GM23338 (cell line): ENCODE measurements around the gene KCNAB2. TPM values are rescaled to one million over a fixed set of nuclear protein-coding genes. Genes with fewer than 3 reads are reported as not detected.

ENCODE experiments used
- ATAC-seq: fragments of 200-7000 bp; cut with Tn5 transposase; 3 replicates; pipeline ENCODE4 v1.9.1; 2020
- DNase-seq: peaks from one replicate; pipeline ENCODE4 v3.0.0-alpha.2; 2015; ENCODE audit warnings: low spot score
- H2AFZ ChIP-seq: fragments of 200-600 bp; sonication (generic); 2 replicates; pipeline ENCODE4 v1.8.0; 2016; ENCODE audit warnings: antibody characterized with exemption, mild to moderate bottlenecking, moderate library complexity
- H3F3A ChIP-seq: fragments of 200-600 bp; sonication (generic); replicated peaks from 2 replicates; pipeline ENCODE4 v1.8.0; 2017; ENCODE audit warnings: antibody characterized with exemption, mixed run types, low read depth
- H3K27ac ChIP-seq: fragments of 200-600 bp; sonication (generic); 2 replicates; pipeline ENCODE4 v1.6.1; 2016; ENCODE audit warnings: low read depth
- H3K27me3 ChIP-seq: fragments of 200-600 bp; sonication (generic); 2 replicates; pipeline ENCODE4 v1.8.0; 2016; ENCODE audit warnings: mild to moderate bottlenecking, mixed run types, moderate library complexity; ENCODE audit not compliant: insufficient read depth
- H3K36me3 ChIP-seq: fragments of 200-600 bp; sonication (generic); 2 replicates; pipeline ENCODE4 v1.8.0; 2016; ENCODE audit warnings: mild to moderate bottlenecking; ENCODE audit not compliant: insufficient read depth
- H3K4me1 ChIP-seq: fragments of 200-600 bp; sonication (generic); 2 replicates; pipeline ENCODE4 v1.8.0; 2016; ENCODE audit warnings: mild to moderate bottlenecking, moderate library complexity; ENCODE audit not compliant: insufficient read depth
- H3K4me2 ChIP-seq: fragments of 200-600 bp; sonication (generic); 2 replicates; pipeline ENCODE4 v1.7.1; 2017; ENCODE audit warnings: mixed run types
- H3K4me3 ChIP-seq: fragments of 200-600 bp; sonication (generic); 2 replicates; pipeline ENCODE4 v1.6.1; 2016; ENCODE audit warnings: mixed run types
- H3K79me2 ChIP-seq: fragments of 200-600 bp; sonication (generic); replicated peaks from 2 replicates; pipeline ENCODE4 v1.8.0; 2017; ENCODE audit warnings: mild to moderate bottlenecking; ENCODE audit not compliant: insufficient read depth
- H3K9me2 ChIP-seq: fragments of 200-600 bp; sonication (generic); 2 replicates; pipeline ENCODE4 v1.8.0; 2017; ENCODE audit not compliant: insufficient read depth
- H4K20me1 ChIP-seq: fragments of 200-600 bp; sonication (generic); replicated peaks from 2 replicates; pipeline ENCODE4 v1.8.0; 2017; ENCODE audit warnings: mild to moderate bottlenecking; ENCODE audit not compliant: insufficient read depth
- H3K27ac Mint-ChIP-seq: 2 replicates; pipeline ENCODE4 v1.8.0; 2020; ENCODE audit warnings: inconsistent platforms, mild to moderate bottlenecking, moderate library complexity, mixed read lengths
- H3K27me3 Mint-ChIP-seq: 3 replicates; pipeline ENCODE4 v1.8.0; 2022; ENCODE audit warnings: low read depth, mild to moderate bottlenecking, moderate library complexity, mixed read lengths, inconsistent platforms; ENCODE audit not compliant: insufficient read depth, poor library complexity
- H3K36me3 Mint-ChIP-seq: 3 replicates; pipeline ENCODE4 v1.8.0; 2021; ENCODE audit warnings: low read depth, mild to moderate bottlenecking, inconsistent platforms, moderate library complexity, mixed read lengths
- H3K4me1 Mint-ChIP-seq: 3 replicates; pipeline ENCODE4 v1.8.0; 2020; ENCODE audit warnings: mild to moderate bottlenecking, inconsistent platforms, mixed read lengths
- H3K4me3 Mint-ChIP-seq: 3 replicates; pipeline ENCODE4 v1.8.0; 2021; ENCODE audit warnings: moderate library complexity, mild to moderate bottlenecking, inconsistent platforms, mixed read lengths
- H3K9me3 Mint-ChIP-seq: 3 replicates; pipeline ENCODE4 v1.8.0; 2020; ENCODE audit warnings: moderate library complexity, mild to moderate bottlenecking, inconsistent platforms, mixed read lengths
- CREB1 ChIP-seq: fragments of 250-450 bp; sonication (Bioruptor Pico); IDR thresholded peaks from 2 replicates; pipeline ENCODE4 v1.5.0; 2020; ENCODE audit warnings: low read depth, mild to moderate bottlenecking, moderate library complexity
- EZH2 ChIP-seq: fragments of 200-600 bp; sonication (generic); IDR thresholded peaks from one replicate; pipeline ENCODE4 v1.8.0; 2017; ENCODE audit warnings: antibody characterized with exemption, mild to moderate bottlenecking, low read depth; ENCODE audit not compliant: unreplicated experiment
- EZH2phosphoT487 ChIP-seq: fragments of 200-600 bp; sonication (generic); IDR thresholded peaks from one replicate; pipeline ENCODE4 v1.8.1; 2018; ENCODE audit warnings: antibody characterized with exemption; ENCODE audit not compliant: unreplicated experiment
- polyA plus RNA-seq: library from polyadenylated mRNA; unstranded; fragments of >200 nt; fragmentation: Nextera tagmentation; extraction: Ambion mirVana; gene quantifications from 2 replicates; pipeline ENCODE4 v1.2.1, GENCODE V29; 2016
- total RNA-seq: library from RNA; depleted of rRNA; stranded (reverse); fragments of >200 nt; shearing (Covaris generic); gene quantifications from 2 replicates; pipeline ENCODE4 v1.2.3, GENCODE V29; 2014
- TF ChIP-seq, protein P1 (sequence below): IDR thresholded peaks from one replicate; pipeline ENCODE4 v1.6.1; 2018; ENCODE audit warnings: antibody characterized with exemption; ENCODE audit not compliant: unreplicated experiment
- TF ChIP-seq, protein P2 (sequence below): IDR thresholded peaks from 2 replicates; pipeline ENCODE4 v1.6.1; 2016; ENCODE audit warnings: antibody characterized with exemption
- TF ChIP-seq, protein P3 (sequence below), 2 experiments: fragments of 200-600 bp in 1 of 2; sonication (generic) in 1 of 2; conservative IDR thresholded peaks; 2 replicates each; pipeline versions ENCODE4 v1.5.1 to v1.6.1; 2016 to 2017; ENCODE audit warnings: antibody characterized with exemption in 2 of 2, low read depth in 2 of 2, mild to moderate bottlenecking in 2 of 2, moderate library complexity in 1 of 2
- TF ChIP-seq, protein P4 (sequence below): fragments of 250-450 bp; sonication (Bioruptor Pico); IDR thresholded peaks from 2 replicates; pipeline ENCODE4 v1.5.0; 2020; ENCODE audit warnings: mild to moderate bottlenecking, moderate library complexity

The KCNAB2 gene
- total and polyA plus RNA-seq, 2 experiments from 2014 or later: 3.0 to 3.7 TPM

DNA sequence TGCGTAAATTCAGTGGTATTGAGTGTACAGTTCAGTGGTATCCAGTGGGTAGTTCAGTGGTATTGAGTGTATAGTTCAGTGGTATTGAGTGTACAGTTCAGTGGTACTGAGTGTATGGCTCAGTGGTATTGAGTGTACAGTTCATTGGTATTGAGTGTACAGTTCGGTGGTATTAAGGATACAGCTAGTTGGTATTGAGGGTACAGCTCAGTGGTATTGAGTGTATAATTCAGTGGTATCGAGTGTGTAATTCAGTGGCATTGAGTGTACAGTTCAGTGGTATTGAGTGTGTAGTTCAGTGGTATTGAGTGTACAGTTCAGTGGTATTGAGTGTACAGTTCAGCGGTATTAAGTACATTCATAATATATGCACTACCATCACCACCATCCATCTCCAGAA is 23.5 kb upstream of the KCNAB2 start:
- Mint-ChIP-seq H3K27ac (no peak overlapping the region), H3K9me3 (no peaks in the 10 kb centered on the region), H3K4me3 (no peak overlapping the region), H3K4me1 (peaks cover 8% of the 10 kb centered on the region), H3K27me3 (peaks cover 8% of the 10 kb centered on the region), H3K36me3 (no peaks in the 10 kb centered on the region)
- no peaks in the 10 kb centered on the region for H3F3A ChIP-seq
- ATAC-seq: no peak
- no peak overlapping the region for H3K27ac ChIP-seq
- no peak overlapping the region for H3K4me3 ChIP-seq
- H3K4me1 ChIP-seq: no peaks in the 10 kb centered on the region; the same call in 1 of the 2 replicates
- H3K9me2 ChIP-seq: no peaks in the 10 kb centered on the region
- DNase-seq: no peak
- H2AFZ ChIP-seq: no peak overlapping the region
- no peaks in the 10 kb centered on the region for H3K27me3 ChIP-seq
- no peak overlapping the region for H3K4me2 ChIP-seq
- no peaks in the 10 kb centered on the region for H3K36me3 ChIP-seq
- no peaks in the 10 kb centered on the region for H4K20me1 ChIP-seq
- no peak for TF ChIP-seq CREB1
- no peak for TF ChIP-seq EZH2phosphoT487
- TF ChIP-seq, protein P1, sequence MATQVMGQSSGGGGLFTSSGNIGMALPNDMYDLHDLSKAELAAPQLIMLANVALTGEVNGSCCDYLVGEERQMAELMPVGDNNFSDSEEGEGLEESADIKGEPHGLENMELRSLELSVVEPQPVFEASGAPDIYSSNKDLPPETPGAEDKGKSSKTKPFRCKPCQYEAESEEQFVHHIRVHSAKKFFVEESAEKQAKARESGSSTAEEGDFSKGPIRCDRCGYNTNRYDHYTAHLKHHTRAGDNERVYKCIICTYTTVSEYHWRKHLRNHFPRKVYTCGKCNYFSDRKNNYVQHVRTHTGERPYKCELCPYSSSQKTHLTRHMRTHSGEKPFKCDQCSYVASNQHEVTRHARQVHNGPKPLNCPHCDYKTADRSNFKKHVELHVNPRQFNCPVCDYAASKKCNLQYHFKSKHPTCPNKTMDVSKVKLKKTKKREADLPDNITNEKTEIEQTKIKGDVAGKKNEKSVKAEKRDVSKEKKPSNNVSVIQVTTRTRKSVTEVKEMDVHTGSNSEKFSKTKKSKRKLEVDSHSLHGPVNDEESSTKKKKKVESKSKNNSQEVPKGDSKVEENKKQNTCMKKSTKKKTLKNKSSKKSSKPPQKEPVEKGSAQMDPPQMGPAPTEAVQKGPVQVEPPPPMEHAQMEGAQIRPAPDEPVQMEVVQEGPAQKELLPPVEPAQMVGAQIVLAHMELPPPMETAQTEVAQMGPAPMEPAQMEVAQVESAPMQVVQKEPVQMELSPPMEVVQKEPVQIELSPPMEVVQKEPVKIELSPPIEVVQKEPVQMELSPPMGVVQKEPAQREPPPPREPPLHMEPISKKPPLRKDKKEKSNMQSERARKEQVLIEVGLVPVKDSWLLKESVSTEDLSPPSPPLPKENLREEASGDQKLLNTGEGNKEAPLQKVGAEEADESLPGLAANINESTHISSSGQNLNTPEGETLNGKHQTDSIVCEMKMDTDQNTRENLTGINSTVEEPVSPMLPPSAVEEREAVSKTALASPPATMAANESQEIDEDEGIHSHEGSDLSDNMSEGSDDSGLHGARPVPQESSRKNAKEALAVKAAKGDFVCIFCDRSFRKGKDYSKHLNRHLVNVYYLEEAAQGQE: no peak
- no peak for TF ChIP-seq EZH2
- TF ChIP-seq, protein P2, sequence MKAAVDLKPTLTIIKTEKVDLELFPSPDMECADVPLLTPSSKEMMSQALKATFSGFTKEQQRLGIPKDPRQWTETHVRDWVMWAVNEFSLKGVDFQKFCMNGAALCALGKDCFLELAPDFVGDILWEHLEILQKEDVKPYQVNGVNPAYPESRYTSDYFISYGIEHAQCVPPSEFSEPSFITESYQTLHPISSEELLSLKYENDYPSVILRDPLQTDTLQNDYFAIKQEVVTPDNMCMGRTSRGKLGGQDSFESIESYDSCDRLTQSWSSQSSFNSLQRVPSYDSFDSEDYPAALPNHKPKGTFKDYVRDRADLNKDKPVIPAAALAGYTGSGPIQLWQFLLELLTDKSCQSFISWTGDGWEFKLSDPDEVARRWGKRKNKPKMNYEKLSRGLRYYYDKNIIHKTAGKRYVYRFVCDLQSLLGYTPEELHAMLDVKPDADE: no peak
- TF ChIP-seq, protein P3, sequence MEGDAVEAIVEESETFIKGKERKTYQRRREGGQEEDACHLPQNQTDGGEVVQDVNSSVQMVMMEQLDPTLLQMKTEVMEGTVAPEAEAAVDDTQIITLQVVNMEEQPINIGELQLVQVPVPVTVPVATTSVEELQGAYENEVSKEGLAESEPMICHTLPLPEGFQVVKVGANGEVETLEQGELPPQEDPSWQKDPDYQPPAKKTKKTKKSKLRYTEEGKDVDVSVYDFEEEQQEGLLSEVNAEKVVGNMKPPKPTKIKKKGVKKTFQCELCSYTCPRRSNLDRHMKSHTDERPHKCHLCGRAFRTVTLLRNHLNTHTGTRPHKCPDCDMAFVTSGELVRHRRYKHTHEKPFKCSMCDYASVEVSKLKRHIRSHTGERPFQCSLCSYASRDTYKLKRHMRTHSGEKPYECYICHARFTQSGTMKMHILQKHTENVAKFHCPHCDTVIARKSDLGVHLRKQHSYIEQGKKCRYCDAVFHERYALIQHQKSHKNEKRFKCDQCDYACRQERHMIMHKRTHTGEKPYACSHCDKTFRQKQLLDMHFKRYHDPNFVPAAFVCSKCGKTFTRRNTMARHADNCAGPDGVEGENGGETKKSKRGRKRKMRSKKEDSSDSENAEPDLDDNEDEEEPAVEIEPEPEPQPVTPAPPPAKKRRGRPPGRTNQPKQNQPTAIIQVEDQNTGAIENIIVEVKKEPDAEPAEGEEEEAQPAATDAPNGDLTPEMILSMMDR (conservative IDR thresholded peaks at IDR 0.05; ENCODE audit: low read depth in 2 of 2): no peak
- TF ChIP-seq, protein P4, sequence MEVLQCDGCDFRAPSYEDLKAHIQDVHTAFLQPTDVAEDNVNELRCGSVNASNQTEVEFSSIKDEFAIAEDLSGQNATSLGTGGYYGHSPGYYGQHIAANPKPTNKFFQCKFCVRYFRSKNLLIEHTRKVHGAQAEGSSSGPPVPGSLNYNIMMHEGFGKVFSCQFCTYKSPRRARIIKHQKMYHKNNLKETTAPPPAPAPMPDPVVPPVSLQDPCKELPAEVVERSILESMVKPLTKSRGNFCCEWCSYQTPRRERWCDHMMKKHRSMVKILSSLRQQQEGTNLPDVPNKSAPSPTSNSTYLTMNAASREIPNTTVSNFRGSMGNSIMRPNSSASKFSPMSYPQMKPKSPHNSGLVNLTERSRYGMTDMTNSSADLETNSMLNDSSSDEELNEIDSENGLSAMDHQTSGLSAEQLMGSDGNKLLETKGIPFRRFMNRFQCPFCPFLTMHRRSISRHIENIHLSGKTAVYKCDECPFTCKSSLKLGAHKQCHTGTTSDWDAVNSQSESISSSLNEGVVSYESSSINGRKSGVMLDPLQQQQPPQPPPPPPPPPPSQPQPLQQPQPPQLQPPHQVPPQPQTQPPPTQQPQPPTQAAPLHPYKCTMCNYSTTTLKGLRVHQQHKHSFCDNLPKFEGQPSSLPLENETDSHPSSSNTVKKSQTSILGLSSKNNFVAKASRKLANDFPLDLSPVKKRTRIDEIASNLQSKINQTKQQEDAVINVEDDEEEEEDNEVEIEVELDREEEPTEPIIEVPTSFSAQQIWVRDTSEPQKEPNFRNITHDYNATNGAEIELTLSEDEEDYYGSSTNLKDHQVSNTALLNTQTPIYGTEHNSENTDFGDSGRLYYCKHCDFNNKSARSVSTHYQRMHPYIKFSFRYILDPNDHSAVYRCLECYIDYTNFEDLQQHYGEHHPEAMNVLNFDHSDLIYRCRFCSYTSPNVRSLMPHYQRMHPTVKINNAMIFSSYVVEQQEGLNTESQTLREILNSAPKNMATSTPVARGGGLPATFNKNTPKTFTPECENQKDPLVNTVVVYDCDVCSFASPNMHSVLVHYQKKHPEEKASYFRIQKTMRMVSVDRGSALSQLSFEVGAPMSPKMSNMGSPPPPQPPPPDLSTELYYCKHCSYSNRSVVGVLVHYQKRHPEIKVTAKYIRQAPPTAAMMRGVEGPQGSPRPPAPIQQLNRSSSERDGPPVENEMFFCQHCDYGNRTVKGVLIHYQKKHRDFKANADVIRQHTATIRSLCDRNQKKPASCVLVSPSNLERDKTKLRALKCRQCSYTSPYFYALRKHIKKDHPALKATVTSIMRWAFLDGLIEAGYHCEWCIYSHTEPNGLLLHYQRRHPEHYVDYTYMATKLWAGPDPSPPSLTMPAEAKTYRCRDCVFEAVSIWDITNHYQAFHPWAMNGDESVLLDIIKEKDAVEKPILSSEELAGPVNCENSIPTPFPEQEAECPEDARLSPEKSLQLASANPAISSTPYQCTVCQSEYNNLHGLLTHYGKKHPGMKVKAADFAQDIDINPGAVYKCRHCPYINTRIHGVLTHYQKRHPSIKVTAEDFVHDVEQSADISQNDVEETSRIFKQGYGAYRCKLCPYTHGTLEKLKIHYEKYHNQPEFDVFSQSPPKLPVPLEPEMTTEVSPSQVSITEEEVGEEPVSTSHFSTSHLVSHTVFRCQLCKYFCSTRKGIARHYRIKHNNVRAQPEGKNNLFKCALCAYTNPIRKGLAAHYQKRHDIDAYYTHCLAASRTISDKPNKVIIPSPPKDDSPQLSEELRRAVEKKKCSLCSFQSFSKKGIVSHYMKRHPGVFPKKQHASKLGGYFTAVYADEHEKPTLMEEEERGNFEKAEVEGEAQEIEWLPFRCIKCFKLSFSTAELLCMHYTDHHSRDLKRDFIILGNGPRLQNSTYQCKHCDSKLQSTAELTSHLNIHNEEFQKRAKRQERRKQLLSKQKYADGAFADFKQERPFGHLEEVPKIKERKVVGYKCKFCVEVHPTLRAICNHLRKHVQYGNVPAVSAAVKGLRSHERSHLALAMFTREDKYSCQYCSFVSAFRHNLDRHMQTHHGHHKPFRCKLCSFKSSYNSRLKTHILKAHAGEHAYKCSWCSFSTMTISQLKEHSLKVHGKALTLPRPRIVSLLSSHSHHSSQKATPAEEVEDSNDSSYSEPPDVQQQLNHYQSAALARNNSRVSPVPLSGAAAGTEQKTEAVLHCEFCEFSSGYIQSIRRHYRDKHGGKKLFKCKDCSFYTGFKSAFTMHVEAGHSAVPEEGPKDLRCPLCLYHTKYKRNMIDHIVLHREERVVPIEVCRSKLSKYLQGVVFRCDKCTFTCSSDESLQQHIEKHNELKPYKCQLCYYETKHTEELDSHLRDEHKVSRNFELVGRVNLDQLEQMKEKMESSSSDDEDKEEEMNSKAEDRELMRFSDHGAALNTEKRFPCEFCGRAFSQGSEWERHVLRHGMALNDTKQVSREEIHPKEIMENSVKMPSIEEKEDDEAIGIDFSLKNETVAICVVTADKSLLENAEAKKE (CRISPR knock-in tag): no peak
- no peaks in the 10 kb centered on the region for H3K79me2 ChIP-seq
